Embryonic facial prominence (tissue), 1 donor: Measurements from ENCODE around the gene CLIC1.

Experiments
- DNase-seq: peaks from one replicate; pipeline ENCODE4 v3.0.0-alpha.2; 2016; ENCODE audit errors: extremely low spot score

The CLIC1 gene

DNA sequence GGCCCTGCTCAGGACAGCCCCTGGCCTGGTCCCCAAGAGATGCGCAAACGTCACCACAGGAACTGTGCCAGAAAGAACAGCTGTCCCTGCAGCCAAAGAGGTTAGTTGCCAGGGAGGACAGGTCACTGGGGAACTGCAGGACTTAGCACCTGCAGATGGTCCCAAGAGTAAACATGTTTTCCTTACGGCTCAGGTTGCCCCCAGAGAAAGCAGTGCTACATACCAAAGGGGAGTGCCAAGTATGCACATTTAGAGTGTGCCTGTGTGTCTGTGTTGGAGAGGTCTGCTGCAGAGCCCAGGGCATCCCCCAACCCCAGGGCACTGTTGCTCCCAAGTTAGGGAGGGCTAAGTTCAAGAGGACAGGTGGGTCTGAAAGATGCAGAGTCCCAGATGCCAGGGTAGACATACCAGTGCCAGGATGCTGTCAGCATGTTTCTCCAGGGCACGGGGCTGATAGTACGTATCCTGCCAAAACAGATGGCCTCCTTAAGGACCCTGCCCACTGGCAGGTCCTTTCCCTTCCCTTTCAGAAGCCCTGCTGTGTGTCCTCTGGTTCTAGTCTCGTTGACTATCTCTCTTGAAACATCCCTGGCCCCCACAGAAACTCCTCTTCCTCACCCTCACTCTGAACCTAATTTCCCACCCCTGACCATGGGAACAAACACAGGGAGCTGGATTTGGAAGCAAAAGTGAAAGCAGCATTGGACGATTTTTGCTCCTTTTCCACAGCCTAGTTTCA lies 34.5 kb downstream of the CLIC1 start:
- no peak for DNase-seq

DNA sequence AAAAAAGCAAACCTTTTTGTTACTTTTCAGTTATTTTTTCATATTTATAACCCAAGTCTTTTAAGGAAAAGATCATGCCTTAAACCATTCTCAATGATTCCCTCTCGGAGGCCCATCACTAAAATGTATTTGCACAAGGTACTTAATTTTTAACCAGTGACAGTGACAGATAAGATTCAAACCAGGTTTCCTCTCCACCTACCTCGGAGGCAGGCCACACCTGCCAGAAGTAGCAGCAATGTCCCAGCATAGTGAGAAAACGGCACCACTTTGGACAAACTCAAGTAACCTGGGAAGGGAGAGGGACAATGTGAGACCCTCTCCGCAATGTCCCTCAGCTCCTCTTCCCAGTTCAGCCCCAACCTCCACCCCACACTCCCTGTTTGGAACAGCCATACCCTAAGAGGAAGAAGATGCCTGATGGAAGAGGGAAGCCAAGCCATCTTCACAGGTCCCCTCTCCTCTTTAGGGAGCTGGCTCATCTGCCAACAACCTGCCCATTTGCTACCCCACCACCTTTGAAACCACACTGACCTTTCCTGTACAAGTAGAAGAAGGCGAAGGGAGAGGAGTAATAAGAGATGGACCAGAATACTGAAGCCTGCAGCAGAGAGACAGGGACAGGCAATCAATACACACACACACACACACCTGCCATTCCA lies 35.5 kb downstream of the CLIC1 start:
- no peak for DNase-seq

DNA sequence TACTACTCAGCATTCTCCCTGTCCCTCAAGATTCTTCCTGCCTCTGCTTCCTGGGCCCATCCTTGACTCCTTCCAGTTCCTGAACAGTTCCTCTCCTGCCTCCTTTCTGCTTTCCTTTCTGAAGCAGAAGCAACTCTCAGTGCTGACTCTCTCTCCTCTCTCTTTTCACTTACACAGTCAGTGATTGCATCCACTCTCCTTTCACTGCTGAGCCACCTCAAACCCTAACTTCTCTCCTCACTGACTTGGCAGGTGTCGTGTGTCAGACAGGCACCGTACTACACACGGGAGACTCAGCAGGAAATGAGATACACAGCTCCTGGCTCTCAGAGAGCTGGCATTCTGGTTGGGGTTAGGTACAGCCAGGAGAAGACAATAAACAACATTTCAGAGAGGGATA lies 38.8 kb downstream of the CLIC1 start:
- no peak for DNase-seq

DNA sequence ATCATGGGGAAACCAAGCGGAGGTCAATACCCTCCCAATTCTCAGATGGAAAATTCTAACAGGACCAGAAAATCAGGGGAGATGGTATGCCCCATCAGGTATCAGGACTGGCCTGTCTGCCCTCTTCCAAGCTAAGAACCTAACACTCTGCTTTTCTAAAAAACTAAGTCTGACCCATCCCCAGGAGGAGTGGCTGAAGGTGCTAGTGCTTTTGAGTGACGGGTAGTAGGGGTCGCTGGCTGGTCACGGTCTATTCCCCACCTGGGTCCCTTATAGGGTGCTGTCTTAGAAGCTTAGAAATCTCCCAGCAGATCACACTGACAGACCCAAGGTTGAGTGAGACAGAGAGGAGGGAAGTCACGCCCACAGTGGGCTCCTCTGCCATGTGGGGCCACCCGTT lies 42.8 kb downstream of the CLIC1 start:
- no peak for DNase-seq

DNA sequence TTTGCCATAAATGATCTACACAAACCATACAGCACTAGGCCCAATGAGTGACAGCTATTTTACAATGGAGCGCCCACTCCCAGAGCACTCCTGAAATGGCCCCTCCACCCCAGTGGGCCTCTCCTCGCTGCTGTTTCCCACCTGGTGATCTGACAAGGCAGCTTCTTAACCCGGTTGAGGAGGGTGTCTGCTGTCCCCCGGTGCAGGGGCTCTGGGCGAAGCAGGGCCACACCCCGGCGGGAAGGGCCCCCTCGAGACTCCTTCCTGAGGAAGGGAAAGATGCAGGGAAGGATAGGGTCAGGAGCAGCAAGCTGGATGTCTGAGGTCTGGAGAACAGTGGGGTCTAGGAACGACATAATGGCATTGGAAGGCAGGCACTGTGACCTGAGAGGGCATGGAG lies 43.4 kb downstream of the CLIC1 start:
- DNase-seq = no peak

DNA sequence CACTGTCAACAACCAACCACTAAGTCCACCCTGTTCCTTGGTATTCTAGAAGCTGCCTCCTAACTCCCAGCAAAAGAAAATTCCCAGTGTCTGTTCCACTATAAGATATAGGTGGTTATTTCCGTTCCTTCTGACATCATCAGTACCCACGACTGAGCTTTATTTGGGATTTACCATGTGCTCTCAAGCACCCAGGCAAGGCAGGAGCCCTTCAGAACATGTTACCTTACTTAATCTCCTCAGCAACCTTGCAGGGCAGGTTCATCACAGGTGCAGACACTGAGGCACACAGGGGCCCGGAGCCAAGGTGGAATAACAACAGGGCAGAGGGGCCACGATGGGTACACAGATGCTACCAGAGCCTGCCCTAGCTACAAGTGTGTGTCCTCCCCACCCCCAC lies 44.0 kb downstream of the CLIC1 start:
- DNase-seq = no peak

DNA sequence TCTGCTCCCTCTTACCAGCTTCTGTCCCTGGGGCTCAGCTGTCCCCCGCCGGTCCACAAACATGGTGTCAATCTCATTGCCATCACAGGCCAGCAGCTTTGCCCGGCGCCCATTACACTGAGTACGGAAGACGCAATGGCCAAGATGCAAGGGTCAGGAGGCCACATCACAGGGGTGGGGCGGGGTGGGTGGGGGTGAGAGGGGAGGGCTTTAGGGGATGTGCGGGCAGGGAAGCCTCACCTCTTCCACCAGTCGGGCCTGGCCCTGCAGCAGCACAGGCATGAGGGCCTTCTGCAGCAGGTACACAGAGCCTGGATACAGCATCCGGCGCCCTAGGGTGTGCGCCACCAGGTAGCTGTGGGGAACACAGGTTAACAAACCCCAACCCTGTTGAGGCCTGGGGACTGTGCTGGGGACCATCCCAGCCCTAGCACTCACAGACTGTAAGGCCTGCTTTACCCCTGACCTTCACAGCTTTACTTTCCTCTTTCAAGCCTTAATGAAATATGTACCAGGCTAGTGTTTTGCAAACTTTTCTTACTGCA lies 44.7 kb downstream of the CLIC1 start:
- DNase-seq = no peak

DNA sequence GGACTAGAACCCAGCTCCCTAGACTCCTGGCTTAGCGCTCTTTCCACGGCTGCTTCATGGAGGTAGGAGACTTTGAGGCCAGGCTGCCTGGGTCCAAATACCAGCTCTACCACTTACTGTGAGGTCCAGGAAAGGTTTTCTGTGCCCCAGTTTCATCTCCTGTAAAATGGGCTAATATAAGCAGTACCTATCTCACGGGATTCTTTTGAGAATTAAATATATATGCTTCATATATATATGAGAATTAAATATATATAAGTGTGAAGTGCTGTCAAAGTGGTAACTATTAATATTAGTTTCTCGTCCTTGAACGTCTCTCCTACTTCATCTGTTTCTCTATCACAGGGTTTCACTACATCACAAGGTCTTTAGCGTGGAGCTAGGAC lies 45.3 kb downstream of the CLIC1 start:
- no peak for DNase-seq

DNA sequence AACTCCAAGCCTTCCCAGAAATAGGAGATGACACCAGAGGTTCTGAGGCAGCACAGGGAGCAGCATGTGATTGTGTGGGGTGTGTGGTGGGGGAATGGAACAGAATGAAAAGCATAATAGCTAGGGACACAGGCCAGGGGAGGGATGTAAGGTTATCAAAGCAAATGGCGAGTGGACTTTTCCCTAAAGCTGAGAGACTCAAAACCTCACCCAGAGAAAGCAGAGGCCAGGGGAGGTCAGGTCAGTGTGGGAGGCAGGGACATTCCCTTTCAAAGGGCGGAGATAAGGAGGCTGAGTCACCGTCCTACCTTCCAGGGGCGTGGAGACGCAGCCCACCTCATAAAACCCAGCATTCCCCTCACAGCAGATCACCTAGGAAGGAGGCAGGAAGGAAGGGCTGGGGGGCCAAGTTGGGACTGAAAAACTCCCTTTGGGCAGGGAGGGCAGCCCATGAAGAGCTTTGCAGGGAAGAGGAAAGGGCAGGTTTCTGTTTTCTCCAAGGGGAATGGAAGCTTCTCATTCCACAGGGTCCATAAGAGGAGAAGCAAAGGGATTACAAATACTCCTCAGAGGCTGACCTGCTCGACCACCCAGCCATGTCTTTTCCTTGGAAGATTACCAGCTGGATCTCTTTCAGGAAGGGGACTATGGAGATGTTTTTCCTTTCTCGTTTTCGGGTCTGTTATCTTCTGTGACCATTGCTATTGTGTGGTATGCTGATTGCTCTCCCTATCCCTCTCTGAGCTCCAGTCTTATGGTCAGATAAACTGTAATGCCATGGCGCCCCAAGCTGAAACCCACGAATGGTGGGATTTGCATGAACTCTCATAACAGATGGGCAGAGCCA lies 45.9 kb downstream of the CLIC1 start:
- no peak for DNase-seq

DNA sequence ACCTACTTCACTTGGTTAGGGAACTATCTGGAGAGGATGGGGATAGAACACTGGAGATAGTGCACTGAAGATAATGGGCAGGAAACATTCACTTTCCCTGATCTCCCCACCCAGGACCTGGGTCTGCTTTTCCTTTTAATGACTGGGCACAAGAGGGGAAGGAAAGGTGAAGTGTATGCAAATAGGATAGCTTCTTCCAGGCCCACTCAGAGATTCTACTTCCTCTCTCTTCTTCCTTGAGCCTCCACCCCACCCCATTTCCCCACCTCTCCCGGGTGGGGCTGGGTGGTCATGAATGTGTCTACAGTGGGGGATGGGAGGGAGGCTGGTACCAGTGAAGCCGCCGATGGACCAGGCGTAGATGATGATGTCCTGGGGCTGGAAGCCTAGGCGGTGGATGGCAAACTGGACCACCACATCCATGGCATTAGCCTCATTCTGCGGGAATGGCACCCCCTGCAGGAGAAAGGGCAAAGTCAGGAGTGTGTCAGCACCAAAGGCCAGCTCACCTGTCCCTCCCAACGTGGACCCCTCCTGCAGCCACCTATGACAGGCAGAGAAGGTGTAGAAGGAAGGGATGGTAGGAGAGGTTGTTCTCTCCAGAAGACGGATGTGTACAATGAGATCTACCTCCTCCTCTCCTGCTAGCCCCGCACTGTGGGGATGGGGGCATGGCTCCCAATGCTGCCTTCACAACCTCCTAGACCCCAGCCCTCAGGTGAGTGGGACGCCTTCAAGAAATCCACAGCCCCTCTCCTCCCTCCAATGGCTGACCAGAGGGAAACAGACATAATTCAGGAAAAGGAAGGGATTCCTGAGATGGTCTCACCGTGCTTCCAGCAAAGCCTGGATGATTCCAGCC lies 46.9 kb downstream of the CLIC1 start:
- no peak for DNase-seq

DNA sequence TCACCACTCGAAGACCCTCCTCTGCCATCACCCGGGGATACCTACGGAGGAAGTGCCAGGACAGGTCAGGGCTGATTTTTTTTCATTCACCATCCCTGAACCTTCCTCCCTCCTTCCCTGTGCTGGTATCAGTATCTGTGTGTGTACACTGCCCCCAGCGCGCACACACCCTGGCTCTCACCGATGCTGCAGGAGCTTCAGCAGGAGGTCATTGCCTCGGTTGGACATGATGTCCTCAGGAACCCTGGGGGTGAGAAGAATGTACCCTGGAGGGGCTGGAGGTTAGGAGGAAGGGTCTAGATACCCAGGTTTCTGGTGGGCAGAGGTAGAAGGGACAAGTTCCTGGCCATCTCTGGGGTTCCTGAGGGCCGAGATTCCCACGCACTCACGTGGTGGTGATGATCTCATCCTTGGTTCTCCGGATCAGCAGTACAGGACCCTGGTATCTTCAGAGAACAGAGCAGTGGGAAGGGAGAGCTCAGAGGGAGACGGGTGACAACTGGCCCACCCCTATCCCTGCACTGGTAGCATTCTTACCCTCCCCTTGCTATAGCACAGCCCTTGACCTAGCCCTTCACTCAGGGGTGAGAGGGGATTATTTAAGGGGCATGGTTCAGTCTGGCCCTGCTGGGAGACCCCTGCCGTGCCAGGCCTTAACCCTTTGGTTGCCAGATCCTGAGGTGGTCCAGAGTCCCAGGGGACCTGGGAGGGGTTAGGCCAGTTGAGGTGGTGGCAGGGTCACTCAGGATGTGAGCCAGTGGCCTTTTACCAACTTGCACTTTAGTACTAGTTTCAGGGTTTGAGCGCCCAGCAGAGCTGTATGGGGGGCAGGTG lies 48.3 kb downstream of the CLIC1 start:
- DNase-seq = no peak

DNA sequence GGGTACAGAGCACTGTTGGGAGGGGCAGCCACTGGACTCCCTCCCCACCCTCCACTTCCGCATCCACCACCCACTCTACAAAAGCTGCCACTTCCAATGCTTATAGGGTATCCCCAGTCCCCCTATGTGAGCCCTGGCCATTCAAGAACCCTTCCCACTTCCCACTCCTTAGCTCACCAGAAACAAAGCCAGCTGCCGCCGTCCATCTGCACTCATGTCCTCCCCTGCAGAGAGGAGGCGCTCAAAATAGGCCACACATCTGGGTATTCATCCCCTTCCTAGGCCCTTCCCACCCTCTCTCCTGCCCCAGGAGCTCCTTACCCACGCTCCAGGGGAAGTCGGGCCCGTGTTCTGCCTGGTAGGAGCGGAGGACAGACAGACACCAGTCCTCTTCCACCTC lies 49.0 kb downstream of the CLIC1 start:
- DNase-seq = no peak

DNA sequence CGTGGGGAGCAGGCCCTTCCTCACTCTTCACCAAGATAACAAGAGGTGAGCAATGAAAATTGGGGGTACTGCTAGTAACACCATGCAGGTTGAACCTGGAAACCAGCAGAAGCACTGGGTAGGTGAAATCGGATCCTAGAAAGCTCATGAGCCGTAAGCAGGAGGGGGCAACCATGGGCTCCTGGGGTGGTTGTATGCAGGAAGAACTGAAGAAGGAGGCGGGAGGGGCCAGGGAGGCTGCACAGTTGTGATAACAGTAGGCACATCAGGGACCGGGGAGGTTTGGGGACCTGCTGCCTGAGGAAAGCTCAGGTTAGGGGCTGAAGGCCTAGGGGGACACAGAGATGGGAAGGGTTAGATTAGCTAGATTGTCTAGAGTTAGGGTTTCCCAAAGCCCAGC lies 49.8 kb downstream of the CLIC1 start:
- DNase-seq = no peak

DNA sequence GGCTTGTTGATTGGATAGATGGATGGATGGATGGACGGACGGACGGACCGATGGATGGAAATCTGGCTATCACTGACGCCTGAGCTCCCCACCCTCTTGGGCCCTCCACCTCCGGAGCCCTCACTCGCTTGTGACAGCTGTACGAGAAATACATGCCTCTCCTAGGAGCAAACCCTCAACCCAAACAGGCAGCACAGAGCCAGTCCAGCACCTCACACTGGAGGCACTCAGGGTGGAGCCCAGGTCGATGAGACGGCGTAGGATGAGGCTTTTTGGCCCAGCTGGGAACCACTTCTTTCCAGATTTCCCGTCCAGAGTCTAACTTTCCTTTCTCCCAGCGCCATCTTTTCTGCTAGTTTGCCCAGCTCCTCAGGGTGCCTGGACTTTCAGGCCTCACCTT lies 52.7 kb downstream of the CLIC1 start:
- no peak for DNase-seq

DNA sequence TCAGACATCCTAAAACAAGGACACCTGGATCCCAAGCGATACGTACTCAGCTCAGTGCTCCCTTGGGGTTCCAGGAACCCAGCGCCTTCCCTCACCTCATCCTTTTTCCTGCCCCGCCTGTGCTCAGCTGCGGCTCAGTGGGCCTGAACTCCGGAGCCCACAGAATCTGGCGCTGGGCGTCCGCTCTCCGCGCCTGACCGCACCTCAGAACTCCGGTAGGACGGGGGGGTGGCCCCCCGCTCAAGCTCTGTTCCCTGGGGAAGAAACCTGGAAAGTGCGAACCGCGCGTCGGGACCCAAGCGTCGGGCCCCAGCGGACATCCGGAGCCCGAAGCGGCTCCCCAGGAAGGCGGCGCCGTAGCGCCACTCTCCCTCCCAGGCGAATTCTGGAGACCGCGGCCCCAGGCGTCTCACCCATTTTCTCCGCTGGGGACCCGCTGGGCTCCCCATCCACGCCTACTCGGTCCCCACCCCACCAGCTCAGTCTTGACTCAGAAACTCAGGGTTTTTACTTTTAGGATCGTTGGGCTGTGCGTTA lies 55.1 kb downstream of the CLIC1 start:
- DNase-seq = no peak
